Measurements from ENCODE around the gene ENSA. TPM values are rescaled to one million over a fixed set of nuclear protein-coding genes. Genes with fewer than 3 reads are reported as not detected.
"Not testable (repeated sequence)": the region's sequence is repeated elsewhere in the genome, so short reads cannot be mapped to it uniquely, and the experiment has no call there.

Gene ENSA
- total RNA-seq, 1 donor from 2014 or later: 244 TPM

GRCh38 chr1:150581962-150582361, 47.5 kb downstream of the ENSA start:
- DNase-seq (ENCODE audit: extremely low read depth, low read depth, low spot score): not testable (repeated sequence)

- DNase-seq (ENCODE audit: extremely low read depth, low read depth, low spot score): not testable (repeated sequence)
These were observed 48.0 kb downstream of the ENSA start for GRCh38 chr1:150581437-150581836.

- not testable (repeated sequence) for DNase-seq (ENCODE audit: extremely low read depth, low read depth, low spot score)
These were observed 48.4 kb downstream of the ENSA start for GRCh38 chr1:150580966-150581365.

GRCh38 chr1:150579945-150580642, 49.3 kb downstream of the ENSA start:
- no peak for DNase-seq (ENCODE audit: extremely low read depth, low read depth, low spot score)

- no peak for DNase-seq (ENCODE audit: extremely low read depth, low read depth, low spot score)
These were observed 50.1 kb downstream of the ENSA start, which contains the start of gene MCL1 for GRCh38 chr1:150579110-150579944. MCL1 (minus strand) TSS chr1:150579610; CDS start chr1:150579530, 80 bp downstream.

- no peak for DNase-seq (ENCODE audit: extremely low read depth, low read depth, low spot score)
These were observed 50.9 kb downstream of the ENSA start for GRCh38 chr1:150578272-150579109.

GRCh38 chr1:150577557-150578271, 51.7 kb downstream of the ENSA start:
- DNase-seq (ENCODE audit: extremely low read depth, low read depth, low spot score): no peak

- DNase-seq (ENCODE audit: extremely low read depth, low read depth, low spot score): no peak
These were observed 52.4 kb downstream of the ENSA start for GRCh38 chr1:150576794-150577556.

GRCh38 chr1:150576367-150576711, 53.1 kb downstream of the ENSA start:
- DNase-seq (ENCODE audit: extremely low read depth, low read depth, low spot score): no peak

- DNase-seq (ENCODE audit: extremely low read depth, low read depth, low spot score): no peak
These were observed 53.7 kb downstream of the ENSA start for GRCh38 chr1:150575518-150576366.

GRCh38 chr1:150575072-150575489, 54.3 kb downstream of the ENSA start:
- DNase-seq (ENCODE audit: extremely low read depth, low read depth, low spot score): no peak

- DNase-seq (ENCODE audit: extremely low read depth, low read depth, low spot score): no peak
These were observed 54.9 kb downstream of the ENSA start for GRCh38 chr1:150574260-150575071.

GRCh38 chr1:150573648-150574071, 55.8 kb downstream of the ENSA start:
- not testable (repeated sequence) for DNase-seq (ENCODE audit: extremely low read depth, low read depth, low spot score)

GRCh38 chr1:150572918-150573647, 56.3 kb downstream of the ENSA start:
- no peak for DNase-seq (ENCODE audit: extremely low read depth, low read depth, low spot score)

Data from glomerular endothelial cell (primary cell).